ENCODE data around the gene KY. TPM values are rescaled to one million over a fixed set of nuclear protein-coding genes. Genes with fewer than 3 reads are reported as not detected.

Gene KY
- total and polyA plus RNA-seq, 10 of the 15 experiments (the other 5 are each of a cell fraction or from before 2014, with no cell fraction given), result 0.04 to 0.11 TPM; not detected in 8

GRCh38 chr3:134696155-134696554, 45.3 kb upstream of the KY start:
- H3K27me3 ChIP-seq (replicated peaks in 1 of 2; ENCODE audit: control insufficient read depth in 2 of 2, insufficient read depth in 2 of 2, low read length in 1 of 2), result peaks cover 0 to 2% of the 10 kb centered on the region in 2 experiments; a peak in 2 of 4 replicates
- DNase-seq (ENCODE audit: low read depth, low spot score), result no peak
- H4K20me1 ChIP-seq (ENCODE audit: control insufficient read depth, insufficient read depth), result no peaks in the 10 kb centered on the region
- H3K79me2 ChIP-seq (ENCODE audit: control insufficient read depth, insufficient read depth, low read length), result no peaks in the 10 kb centered on the region
- in situ Hi-C loops (cut with MboI) (no loop called here), intact Hi-C loops (cut with micrococcal nuclease; ENCODE audit: unreplicated experiment) (no loop called here)
- FAIRE-seq, result no peak
- ChIA-PET RAD21 (ENCODE audit: unreplicated experiment) (no interaction called here), SMC1A (ENCODE audit: uncharacterized antibody, unreplicated experiment) (no interaction called here), CTCF (no interaction called here), POLR2A (no interaction called here)
- no peaks in the 10 kb centered on the region for H3K4me1 ChIP-seq (ENCODE audit: control insufficient read depth, insufficient read depth, low read length)
- no TSS peak for BruUV-seq (replicated peaks)
- H3K4me2 ChIP-seq (ENCODE audit: control insufficient read depth, insufficient read depth), result no peak overlapping the region
- no peak for ATAC-seq
- TF ChIP-seq SKIL (IDR thresholded peaks at IDR 0.05; ENCODE audit: low read depth, poor library complexity, severe bottlenecking) (no peak), IRF3 (IDR thresholded peaks at IDR 0.05) (no peak), MLLT1 (IDR thresholded peaks at IDR 0.05) (no peak), CBFB (IDR thresholded peaks at IDR 0.05; ENCODE audit: low read depth) (no peak), POLR2A (IDR thresholded peaks at IDR 0.05; ENCODE audit: low read depth, low read length) (no peak), CEBPZ (IDR thresholded peaks at IDR 0.05; ENCODE audit: low read depth, low read length) (no peak), CEBPB (IDR thresholded peaks at IDR 0.05; ENCODE audit: borderline replicate concordance in 1 of 2, low read depth in 2 of 2, low read length in 2 of 2) (no peak), CHD1 (IDR thresholded peaks at IDR 0.05; ENCODE audit: low read depth, low read length) (no peak), CREB1 (IDR thresholded peaks at IDR 0.05; ENCODE audit: low read depth) (no peak), BRCA1 (IDR thresholded peaks at IDR 0.05; ENCODE audit: low read depth, low read length) (no peak), ZNF217 (IDR thresholded peaks at IDR 0.05) (no peak)
- H3K9ac ChIP-seq (ENCODE audit: control insufficient read depth, insufficient read depth, low read length), result no peak overlapping the region
- no peaks in the 10 kb centered on the region for H3K36me3 ChIP-seq (ENCODE audit: control insufficient read depth in 2 of 2, insufficient read depth in 2 of 2, low read length in 1 of 2)
- H3K4me3 ChIP-seq, result no peak overlapping the region
- WGBS (ENCODE audit: insufficient coverage, insufficient replicate concordance, low lambda C conversion rate, missing lambda C conversion rate), result 51% methylated on average over 4 of the region's 4 CpGs
- H3K9me3 ChIP-seq (replicated peaks; ENCODE audit: control insufficient read depth, insufficient read depth, low read length), result no peaks in the 10 kb centered on the region
- H3K27ac ChIP-seq (ENCODE audit: control insufficient read depth, insufficient read depth), result no peak overlapping the region
- no peak overlapping the region for H2AFZ ChIP-seq (ENCODE audit: control insufficient read depth, low read depth, low read length)
